ENCODE results near the gene ELMO1. TPM values are rescaled to one million over a fixed set of nuclear protein-coding genes. Genes with fewer than 3 reads are reported as not detected.

Gene ELMO1
- total RNA-seq, 4 donors from 2014 or later: 24.6 to 120 (median 71.9) TPM

DNA sequence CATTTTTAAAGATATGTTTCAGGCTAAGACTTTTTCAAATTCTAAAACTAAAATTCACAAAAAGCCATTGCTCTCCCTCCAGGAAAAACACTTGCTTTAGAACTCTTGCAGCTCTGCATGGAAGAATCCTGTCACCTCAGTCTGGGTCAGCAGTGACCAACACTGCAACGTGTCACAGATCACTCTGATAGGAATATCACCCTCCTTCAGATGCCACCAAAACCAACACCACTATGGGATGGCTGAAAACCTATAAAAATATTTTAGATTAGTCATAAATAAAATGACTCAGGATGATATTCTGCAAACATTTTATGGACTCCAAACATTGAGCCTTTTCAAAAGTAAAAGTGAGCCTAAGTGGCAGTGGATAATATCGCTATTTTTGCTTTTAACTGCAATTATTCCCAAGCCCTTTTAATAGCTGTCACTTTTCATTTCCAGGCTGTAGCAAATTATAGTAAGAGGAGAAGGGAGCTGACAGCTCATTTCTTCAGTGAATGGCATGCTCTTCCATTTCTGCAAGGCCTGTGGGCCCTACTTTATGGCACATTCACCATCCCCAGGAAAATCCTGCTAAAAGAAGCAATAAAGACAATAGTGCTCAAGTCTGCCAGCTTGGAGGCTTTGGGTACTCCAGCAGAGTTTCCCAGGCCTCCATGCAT is 21.3 kb downstream of the ELMO1 start:
- no peak for DNase-seq
- in situ Hi-C loops (cut with MboI; ENCODE audit: low pct_ligation_motif_present in 1 of 4, low pct_unique_long_range_greater_than_20kb in 1 of 4, low sequenced_read_pairs in 3 of 4) (no loop called here), intact Hi-C loops (cut with DNase I; ENCODE audit: low total_unique reads) (no loop called here)
- Histone ChIP-seq H3K4me3 (no peak overlapping the region), H3K27ac (no peak overlapping the region), H3K4me1 (peaks cover 0 to 7% (median 2%) of the 10 kb centered on the region in 4 donors), H3K36me3 (no peaks in the 10 kb centered on the region), H3K27me3 (no peaks in the 10 kb centered on the region), H3K9me3 (no peaks in the 10 kb centered on the region)
- TF ChIP-seq EP300 (IDR thresholded peaks at IDR 0.05; ENCODE audit: low read depth) (no peak), POLR2A (IDR thresholded peaks at IDR 0.05) (no peak), POLR2AphosphoS5 (IDR thresholded peaks at IDR 0.05) (no peak)
- TF ChIP-seq, protein P1, sequence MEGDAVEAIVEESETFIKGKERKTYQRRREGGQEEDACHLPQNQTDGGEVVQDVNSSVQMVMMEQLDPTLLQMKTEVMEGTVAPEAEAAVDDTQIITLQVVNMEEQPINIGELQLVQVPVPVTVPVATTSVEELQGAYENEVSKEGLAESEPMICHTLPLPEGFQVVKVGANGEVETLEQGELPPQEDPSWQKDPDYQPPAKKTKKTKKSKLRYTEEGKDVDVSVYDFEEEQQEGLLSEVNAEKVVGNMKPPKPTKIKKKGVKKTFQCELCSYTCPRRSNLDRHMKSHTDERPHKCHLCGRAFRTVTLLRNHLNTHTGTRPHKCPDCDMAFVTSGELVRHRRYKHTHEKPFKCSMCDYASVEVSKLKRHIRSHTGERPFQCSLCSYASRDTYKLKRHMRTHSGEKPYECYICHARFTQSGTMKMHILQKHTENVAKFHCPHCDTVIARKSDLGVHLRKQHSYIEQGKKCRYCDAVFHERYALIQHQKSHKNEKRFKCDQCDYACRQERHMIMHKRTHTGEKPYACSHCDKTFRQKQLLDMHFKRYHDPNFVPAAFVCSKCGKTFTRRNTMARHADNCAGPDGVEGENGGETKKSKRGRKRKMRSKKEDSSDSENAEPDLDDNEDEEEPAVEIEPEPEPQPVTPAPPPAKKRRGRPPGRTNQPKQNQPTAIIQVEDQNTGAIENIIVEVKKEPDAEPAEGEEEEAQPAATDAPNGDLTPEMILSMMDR (IDR thresholded peaks at IDR 0.05): no peak
- 78 to 100% methylated on average over 1 to 2 of the region's 2 CpGs for WGBS, 2 donors (ENCODE audit: low coverage in 1 of 2)

DNA sequence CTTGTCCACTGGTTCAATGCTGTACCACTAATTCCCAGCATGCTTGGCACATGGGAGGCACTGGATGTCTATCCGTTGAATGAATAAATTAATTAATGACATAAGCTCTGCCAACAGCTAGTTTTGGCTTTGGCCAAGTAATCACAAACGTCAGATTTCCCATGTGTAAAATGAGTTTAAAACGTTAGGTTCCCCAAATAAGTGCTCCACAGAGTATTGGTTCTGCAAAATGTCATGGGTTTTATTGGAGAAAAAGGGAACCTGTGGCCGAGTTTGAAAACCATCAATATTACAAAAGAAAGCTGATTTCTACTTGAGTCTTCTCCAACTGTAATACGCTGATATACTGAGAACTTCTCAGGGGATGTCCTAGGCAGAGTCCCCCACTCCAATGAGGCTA is 23.2 kb downstream of the ELMO1 start:
- WGBS, 2 donors (ENCODE audit: low coverage in 1 of 2): 59 to 61% methylated on average over 3 to 5 of the region's 5 CpGs
- intact Hi-C loops (cut with DNase I; ENCODE audit: low total_unique reads) (no loop called here), in situ Hi-C loops (cut with MboI; ENCODE audit: low pct_ligation_motif_present in 1 of 4, low pct_unique_long_range_greater_than_20kb in 1 of 4, low sequenced_read_pairs in 3 of 4) (no loop called here)
- no peak for DNase-seq
- no peak overlapping the region for H3K4me3 ChIP-seq
- peaks cover 0 to 12% (median 3%) of the 10 kb centered on the region in 4 donors for H3K4me1 ChIP-seq
- no peak overlapping the region for H3K27ac ChIP-seq
- no peaks in the 10 kb centered on the region for H3K36me3 ChIP-seq
- H3K27me3 ChIP-seq: no peaks in the 10 kb centered on the region
- no peaks in the 10 kb centered on the region for H3K9me3 ChIP-seq
- no peak for TF ChIP-seq EP300 (IDR thresholded peaks at IDR 0.05; ENCODE audit: low read depth)
- TF ChIP-seq, protein P1 (IDR thresholded peaks at IDR 0.05): no peak
- no peak for TF ChIP-seq POLR2A (IDR thresholded peaks at IDR 0.05)
- no peak for TF ChIP-seq POLR2AphosphoS5 (IDR thresholded peaks at IDR 0.05)

- intact Hi-C loops (cut with DNase I; ENCODE audit: low total_unique reads): no loop called here
- H3K27ac ChIP-seq: no peak overlapping the region
- in situ Hi-C loops (cut with MboI; ENCODE audit: low pct_ligation_motif_present in 1 of 4, low pct_unique_long_range_greater_than_20kb in 1 of 4, low sequenced_read_pairs in 3 of 4): no loop called here
Measured at GRCh38 chr7:37424995-37425394, 23.7 kb downstream of the ELMO1 start.

GRCh38 chr7:37424521-37424920 is 24.1 kb downstream of the ELMO1 start:
- Histone ChIP-seq H3K27ac (no peak overlapping the region), H3K36me3 (no peaks in the 10 kb centered on the region), H3K27me3 (no peaks in the 10 kb centered on the region), H3K4me1 (peaks cover 0 to 14% (median 3%) of the 10 kb centered on the region in 4 donors), H3K9me3 (no peaks in the 10 kb centered on the region), H3K4me3 (no peak overlapping the region)
- intact Hi-C loops (cut with DNase I; ENCODE audit: low total_unique reads): no loop called here
- in situ Hi-C loops (cut with MboI; ENCODE audit: low pct_ligation_motif_present in 1 of 4, low pct_unique_long_range_greater_than_20kb in 1 of 4, low sequenced_read_pairs in 3 of 4): no loop called here
- no peak for TF ChIP-seq POLR2AphosphoS5 (IDR thresholded peaks at IDR 0.05)
- TF ChIP-seq, protein P1 (IDR thresholded peaks at IDR 0.05): no peak
- TF ChIP-seq EP300 (IDR thresholded peaks at IDR 0.05; ENCODE audit: low read depth): no peak
- no peak for TF ChIP-seq POLR2A (IDR thresholded peaks at IDR 0.05)
- DNase-seq: no peak
- 67 to 80% methylated on average over 1 of the region's 1 CpG for WGBS, 2 donors (ENCODE audit: low coverage in 1 of 2)

More at GRCh38 chr7:37424995-37425394, 23.7 kb downstream of the ELMO1 start:
- no peaks in the 10 kb centered on the region for H3K27me3 ChIP-seq
- TF ChIP-seq POLR2A (IDR thresholded peaks at IDR 0.05) (no peak), POLR2AphosphoS5 (IDR thresholded peaks at IDR 0.05) (no peak), EP300 (IDR thresholded peaks at IDR 0.05; ENCODE audit: low read depth) (no peak)
- TF ChIP-seq, protein P1 (IDR thresholded peaks at IDR 0.05): no peak
- no peak overlapping the region for H3K4me3 ChIP-seq
- WGBS, 2 donors (ENCODE audit: low coverage in 1 of 2): 68% methylated on average over 2 of the region's 2 CpGs; no CpG with 5 or more reads in 1 of the 2 donors
- H3K4me1 ChIP-seq: peaks cover 0 to 14% (median 3%) of the 10 kb centered on the region in 4 donors
- H3K9me3 ChIP-seq: no peaks in the 10 kb centered on the region
- no peaks in the 10 kb centered on the region for H3K36me3 ChIP-seq
- no peak for DNase-seq

Measured in transverse colon (tissue), 4 donors.